K562 (cell line): Measurements from ENCODE around the gene LMTK2. TPM values are rescaled to one million over a fixed set of nuclear protein-coding genes. Genes with fewer than 3 reads are reported as not detected.

Experiments
- ATAC-seq: fragments of 200-7000 bp; cut with Tn5 transposase; 3 replicates; pipeline ENCODE4 v1.9.1; 2020; ENCODE audit warnings: moderate library complexity
- BruUV-seq: library from RNA; stranded (reverse); fragments of 400-500 nt; replicated peaks from 2 replicates; lab custom pipeline; 2021; lab: Mats Ljungman, UMichigan
- CTCF ChIA-PET: fragments of 300-600 bp; formaldehyde crosslinking; extraction: SDS; loops from one replicate; lab custom pipeline; 2021; ENCODE audit warnings: low intra/inter-chr PET ratio; lab: Yijun Ruan, JAX
- POLR2A ChIA-PET: fragments of 300-600, 350-650 bp; sonication (Branson Sonifier 250); formaldehyde crosslinking; extraction: SDS; loops from one replicate; lab custom pipeline; 2021; ENCODE audit warnings: antibody characterized with exemption, inconsistent platforms; lab: Yijun Ruan, JAX
- DNase-seq, 4 experiments: peaks; one replicate each; pipeline versions ENCODE4 v3.0.0 to v3.0.0-alpha.2; 2011 to 2018; ENCODE audit warnings: low spot score in 3 of 4, mixed read lengths in 3 of 4; ENCODE audit errors: extremely low read depth in 1 of 4
- FAIRE-seq: peaks from 2 replicates; lab custom pipeline; 2011; peaks lifted over from hg19 to GRCh38; lab: Jason Lieb, UNC
- H2AFZ ChIP-seq: 2 replicates; pipeline ENCODE4 v1.6.0; 2011; ENCODE audit warnings: low read depth, low read length, control low read depth, inconsistent platforms
- H3K27ac ChIP-seq: fragments of 200-600 bp; 3 replicates; pipeline ENCODE4 v1.8.0; 2011; ENCODE audit warnings: low read depth, mild to moderate bottlenecking, control low read depth, inconsistent platforms, low read length, moderate library complexity, mixed read lengths; ENCODE audit errors: extremely low read depth
- H3K27me3 ChIP-seq, 2 experiments: fragments of 300-600 bp in 1 of 2; 2 replicates in 1 of 2; 3 replicates in 1 of 2; pipeline versions ENCODE4 v1.6.0 to v1.8.0; 2011; ENCODE audit warnings: inconsistent platforms in 2 of 2, low read length in 2 of 2, mild to moderate bottlenecking in 1 of 2, mixed read lengths in 1 of 2, moderate library complexity in 1 of 2; ENCODE audit not compliant: control insufficient read depth in 2 of 2, insufficient read depth in 2 of 2
- H3K36me3 ChIP-seq: fragments of 300-600 bp; 3 replicates; pipeline ENCODE4 v1.8.0; 2011; ENCODE audit warnings: mild to moderate bottlenecking, low read length, inconsistent platforms; ENCODE audit not compliant: control insufficient read depth, insufficient read depth
- H3K4me1 ChIP-seq, 2 experiments: fragments of 200-600 bp in 1 of 2; replicated peaks in 1 of 2; 2 replicates in 1 of 2; 3 replicates in 1 of 2; pipeline versions ENCODE4 v1.5.1 to v1.8.0; 2011; ENCODE audit warnings: inconsistent platforms in 2 of 2, low read length in 2 of 2, mild to moderate bottlenecking in 1 of 2, mixed read lengths in 1 of 2, moderate library complexity in 1 of 2; ENCODE audit not compliant: control insufficient read depth in 2 of 2, insufficient read depth in 2 of 2
- H3K4me2 ChIP-seq: 2 replicates; pipeline ENCODE4 v1.6.1; 2011; ENCODE audit warnings: low read length, control low read depth, inconsistent platforms, mixed read lengths; ENCODE audit not compliant: insufficient read depth
- H3K4me3 ChIP-seq: fragments of 200-600 bp; sonication (generic), shearing (Covaris generic); 2 replicates; pipeline ENCODE4 v1.5.1; 2016; ENCODE audit warnings: control low read depth, inconsistent platforms
- H3K79me2 ChIP-seq: fragments of 200-600 bp; 3 replicates; pipeline ENCODE4 v1.8.0; 2011; ENCODE audit warnings: low read length, inconsistent platforms; ENCODE audit not compliant: control insufficient read depth, insufficient read depth
- H3K9ac ChIP-seq, 2 experiments: 2 replicates each; pipeline versions ENCODE4 v1.6.0 to v1.6.1; 2011; ENCODE audit warnings: low read depth in 2 of 2, low read length in 2 of 2, control low read depth in 1 of 2, inconsistent platforms in 1 of 2, mild to moderate bottlenecking in 1 of 2, mixed read lengths in 1 of 2; ENCODE audit not compliant: insufficient read depth in 1 of 2
- H3K9me1 ChIP-seq: one replicate; pipeline ENCODE4 v1.6.0; 2011; ENCODE audit warnings: inconsistent platforms, mild to moderate bottlenecking, low read length, moderate library complexity; ENCODE audit not compliant: control insufficient read depth, insufficient read depth
- H3K9me3 ChIP-seq: replicated peaks from 2 replicates; pipeline ENCODE4 v1.5.1; 2011; ENCODE audit warnings: low read depth, low read length, inconsistent platforms; ENCODE audit not compliant: control insufficient read depth, insufficient read depth
- H4K20me1 ChIP-seq: replicated peaks from 2 replicates; pipeline ENCODE4 v1.6.1; 2011; ENCODE audit warnings: low read length, inconsistent platforms, mixed read lengths; ENCODE audit not compliant: control insufficient read depth, insufficient read depth
- CBX1 ChIP-seq: sonication (generic); IDR thresholded peaks from 2 replicates; pipeline ENCODE4 v1.6.1; 2016; ENCODE audit warnings: antibody characterized with exemption, low read depth, mild to moderate bottlenecking
- CEBPZ ChIP-seq: fragments of 150-350 bp; IDR thresholded peaks from 2 replicates; pipeline ENCODE4 v1.6.1; 2014; ENCODE audit warnings: low read depth, mild to moderate bottlenecking, low read length, borderline replicate concordance
- ERF ChIP-seq: fragments of 450-650 bp; formaldehyde crosslinking; IDR thresholded peaks from 2 replicates; pipeline ENCODE4 v1.4.0; 2020; ENCODE audit warnings: mild to moderate bottlenecking, mixed read lengths
- GABPA ChIP-seq: fragments of 200-800 bp; sonication (Bioruptor generic); conservative IDR thresholded peaks from 2 replicates; pipeline ENCODE4 v1.6.1; 2016; ENCODE audit warnings: low read depth, missing genetic modification characterization, missing compliant biosample characterization
- POLR2G ChIP-seq: fragments of 200-400 bp; formaldehyde crosslinking; IDR thresholded peaks from 2 replicates; pipeline ENCODE4 v1.6.1; 2017; ENCODE audit warnings: low read depth, mild to moderate bottlenecking, antibody characterized with exemption, low read length, moderate library complexity
- WGBS: fragments of 100-300 bp; shearing (Covaris generic); methylation state at CpG from one replicate; pipeline ENCODE4 v1.1.6; 2016; ENCODE audit warnings: low coverage, mixed read lengths; ENCODE audit not compliant: insufficient coverage; ENCODE audit errors: missing lambda C conversion rate; 5-methylcytosine and 5-hydroxymethylcytosine counted together
- in situ Hi-C: fragments of 300-500 bp; cut with MboI; formaldehyde crosslinking; loops from 4 replicates; pipeline ENCODE4 v1.15.0; 2018; ENCODE audit warnings: inconsistent platforms, mixed read lengths
- intact Hi-C: fragments of 100-400 bp; cut with micrococcal nuclease; formaldehyde crosslinking; loops from 2 replicates; pipeline ENCODE4 v1.14.2; 2022
- polyA plus RNA-seq, 8 experiments: library from polyadenylated mRNA; depleted of rRNA in 4 of 8; stranded (reverse) in 5 of 8; unstranded in 3 of 8; fragments of >200 nt; fragmentation: Nextera tagmentation in 2 of 8; fragmentation: Illumina TruSeq in 1 of 8; extraction: Ambion mirVana in 2 of 8; extraction: Trizol in 1 of 8; gene quantifications; 2 replicates each; pipeline versions ENCODE4 v1.2.1 to v1.2.3, GENCODE V29; 2011 to 2014; ENCODE audit warnings: inconsistent platforms in 1 of 8, missing spikeins in 1 of 8
- total RNA-seq, 7 experiments: library from RNA; depleted of rRNA in 6 of 7; stranded (reverse); fragments of >200 nt in 6 of 7; fragmentation: Illumina TruSeq in 2 of 7; extraction: Trizol in 2 of 7; gene quantifications; 2 replicates each; pipeline versions ENCODE4 v1.2.1 to v1.2.3, GENCODE V29; 2011 to 2021; ENCODE audit warnings: low replicate concordance in 1 of 7

The LMTK2 gene
- total and polyA plus RNA-seq, 9 of the 15 experiments (the other 6 are each of a cell fraction or from before 2014, with no cell fraction given): 0.78 to 16.4 (median 6.3) TPM

DNA sequence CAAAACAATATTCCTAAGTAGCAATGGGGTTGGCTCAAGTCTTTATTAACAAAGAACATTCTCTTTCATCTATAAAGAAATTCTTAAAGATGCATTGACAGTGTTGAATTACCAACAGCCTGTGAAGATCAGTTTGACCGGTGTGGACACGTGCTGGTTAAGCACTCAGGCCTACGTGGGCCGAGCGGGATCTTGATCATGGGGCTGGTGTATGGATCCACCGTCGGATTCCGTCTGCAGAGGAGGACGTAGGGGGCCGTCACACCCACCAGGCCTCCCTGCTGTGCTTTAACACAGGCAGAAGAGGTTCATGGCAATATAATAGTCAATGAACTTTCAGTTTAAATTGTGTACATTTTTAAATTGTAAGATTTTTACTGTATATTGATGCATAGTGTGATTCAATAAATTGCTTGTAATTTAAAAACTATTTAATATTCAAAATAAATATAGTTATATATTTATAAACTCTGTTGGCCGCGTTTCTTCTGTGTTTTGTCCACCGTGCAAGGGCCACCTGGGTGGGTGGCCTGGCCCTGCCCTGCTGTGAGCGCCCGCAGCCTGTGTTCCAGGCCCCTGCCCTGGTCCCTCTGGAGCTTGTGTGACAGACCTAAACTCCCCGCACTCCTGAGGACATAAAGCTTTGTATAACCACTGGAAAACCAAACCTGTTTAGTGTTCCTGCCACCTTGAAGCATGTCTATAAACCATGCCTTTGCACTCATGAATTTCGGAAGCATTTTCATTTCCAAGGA is 102.7 kb downstream of the LMTK2 start:
- Histone ChIP-seq H3K9ac (no peak overlapping the region), H3K27me3 (peaks cover 0 to 6% of the 10 kb centered on the region in 2 experiments; a peak in 2 of 5 replicates), H3K9me3 (no peaks in the 10 kb centered on the region), H3K27ac (no peak overlapping the region), H3K4me2 (no peak overlapping the region), H3K79me2 (no peaks in the 10 kb centered on the region), H3K4me1 (peaks cover 0 to 36% of the 10 kb centered on the region in 2 experiments; a peak in 3 of 5 replicates), H3K9me1 (no peaks in the 10 kb centered on the region), H3K4me3 (no peak overlapping the region), H3K36me3 (peaks cover 33% of the 10 kb centered on the region; the same call in 1 of the 3 replicates), H2AFZ (no peak overlapping the region)
- ChIA-PET POLR2A (no interaction called here), CTCF (no interaction called here)
- FAIRE-seq (no peak), ATAC-seq (no peak), DNase-seq (no peak)
- 92% methylated on average over 17 of the region's 17 CpGs for WGBS
- in situ Hi-C loops: no loop called here
- intact Hi-C loops: no loop called here
- no TSS peak for BruUV-seq
- no peak for TF ChIP-seq GABPA (tag)
- TF ChIP-seq, all 486 proteins: peak for 0
- 0 out of 2 replicates have a peak, but pooled peaks cover 4% of the 10 kb centered on the region for H4K20me1 ChIP-seq

GRCh38 chr7:98210513-98211220 is 104.0 kb downstream of the LMTK2 start:
- ATAC-seq: no peak
- CTCF ChIA-PET: no interaction called here
- intact Hi-C loops: no loop called here

More at GRCh38 chr7:98210513-98211220, 104.0 kb downstream of the LMTK2 start:
- H3K27me3 ChIP-seq: peaks cover 10 to 19% of the 10 kb centered on the region in 2 experiments; a peak in 4 of 5 replicates
- H3K4me3 ChIP-seq: no peak overlapping the region
- no peak for DNase-seq
- peaks cover 9% of the 10 kb centered on the region for H4K20me1 ChIP-seq
- POLR2A ChIA-PET: no interaction called here
- no peaks in the 10 kb centered on the region for H3K9me1 ChIP-seq
- no peak overlapping the region for H2AFZ ChIP-seq
- in situ Hi-C loops: no loop called here
- no TSS peak for BruUV-seq
- H3K27ac ChIP-seq: no peak overlapping the region
- peaks cover 22% of the 10 kb centered on the region; the same call in 1 of the 3 replicates for H3K36me3 ChIP-seq
- H3K4me2 ChIP-seq: no peak overlapping the region
- WGBS: 91% methylated on average over 23 of the region's 49 CpGs
- peaks cover 0 to 37% of the 10 kb centered on the region in 2 experiments; a peak in 3 of 5 replicates for H3K4me1 ChIP-seq
- no peaks in the 10 kb centered on the region for H3K9me3 ChIP-seq
- no peaks in the 10 kb centered on the region for H3K79me2 ChIP-seq
- no peak overlapping the region for H3K9ac ChIP-seq
- TF ChIP-seq POLR2G (peak; percentile 47; the same call in 1 of the 2 replicates), ERF (no peak), CEBPZ (no peak), CBX1 (no peak)
- TF ChIP-seq, all 486 proteins: peak for 1
- FAIRE-seq: no peak
